ENCODE data around the gene GTF3C4. TPM values are rescaled to one million over a fixed set of nuclear protein-coding genes. Genes with fewer than 3 reads are reported as not detected.

Gene GTF3C4
- total RNA-seq, 1 experiment from 2014 or later, result 42.5 TPM

DNA sequence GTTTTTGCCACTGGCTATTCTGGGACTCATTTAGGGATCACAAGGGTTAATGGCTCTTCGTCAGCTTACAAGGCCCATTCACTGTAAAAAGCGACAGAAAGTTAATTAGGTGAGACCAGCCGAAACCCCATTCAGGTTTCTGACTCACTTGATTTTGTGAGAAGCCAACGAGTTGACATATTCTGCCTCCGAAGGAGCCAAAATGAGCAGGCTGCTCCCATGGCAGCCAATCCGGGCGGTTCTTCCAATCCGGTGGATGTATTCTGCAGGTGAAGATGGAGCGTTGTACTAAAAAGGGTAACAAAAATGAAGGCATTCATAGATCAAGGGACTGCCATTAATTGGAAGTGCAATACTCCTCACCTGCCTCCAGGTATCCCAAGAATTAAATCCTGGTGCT is 40.1 kb upstream of the GTF3C4 start:
- H2BK5ac ChIP-seq (ENCODE audit: insufficient read length, low read length), result no peak overlapping the region
- no peak overlapping the region for H3K9ac ChIP-seq (ENCODE audit: extremely low read depth, insufficient read length, low read length)
- H3K27me3 ChIP-seq (ENCODE audit: insufficient read depth, low read length), result no peaks in the 10 kb centered on the region
- H3K56ac ChIP-seq (ENCODE audit: insufficient read length, low read depth, low read length), result no peak overlapping the region
- H2BK20ac ChIP-seq (ENCODE audit: low read depth, low read length, poor library complexity, severe bottlenecking), result no peak overlapping the region
- H3K23me2 ChIP-seq (ENCODE audit: insufficient read length, low read depth, low read length, poor library complexity, severe bottlenecking), result no peaks in the 10 kb centered on the region
- Mint-ChIP-seq H3K36me3 (ENCODE audit: insufficient read depth in 1 of 3, low read depth in 3 of 3) (peaks cover 18 to 58% (median 33%) of the 10 kb centered on the region in 3 experiments; a peak in 6 of 7 replicates), H3K4me3 (no peak overlapping the region), H3K9me3 (no peaks in the 10 kb centered on the region), H3K27ac (peak overlapping the region in 2 of 3 experiments; percentile 17 to 27; a peak in 1 of 7 replicates), H3K27me3 (ENCODE audit: low read depth) (no peaks in the 10 kb centered on the region), H3K4me1 (peaks cover 6 to 22% of the 10 kb centered on the region in 2 experiments)
- no peak overlapping the region for H2BK120ac ChIP-seq (ENCODE audit: low read depth, low read length, poor library complexity, severe bottlenecking)
- no peak overlapping the region for H2BK15ac ChIP-seq (ENCODE audit: low read depth, low read length)
- no peaks in the 10 kb centered on the region for H3K4me1 ChIP-seq (ENCODE audit: insufficient read depth, low read length)
- H3K4me2 ChIP-seq (ENCODE audit: insufficient read depth, insufficient read length, low read length), result no peak overlapping the region
- no peak overlapping the region for H4K5ac ChIP-seq (ENCODE audit: insufficient read length, low read depth, low read length)
- no peak overlapping the region for H3K14ac ChIP-seq (ENCODE audit: insufficient read depth, low read length)
- H2AFZ ChIP-seq (ENCODE audit: low read length), result no peak overlapping the region
- no peak overlapping the region for H4K91ac ChIP-seq (ENCODE audit: insufficient read length, low read depth, low read length)
- H4K20me1 ChIP-seq (ENCODE audit: control insufficient read depth, insufficient read depth, insufficient read length), result no peaks in the 10 kb centered on the region
- no peak overlapping the region for H3K18ac ChIP-seq (ENCODE audit: insufficient read length, low read depth, low read length)
- H3K9me3 ChIP-seq (ENCODE audit: control insufficient read depth, low read depth, low read length), result no peaks in the 10 kb centered on the region
- H3K79me2 ChIP-seq (ENCODE audit: insufficient read depth, low read length), result no peaks in the 10 kb centered on the region
- H3T11ph ChIP-seq (ENCODE audit: low read length), result no peak overlapping the region
- TF ChIP-seq, protein P1, sequence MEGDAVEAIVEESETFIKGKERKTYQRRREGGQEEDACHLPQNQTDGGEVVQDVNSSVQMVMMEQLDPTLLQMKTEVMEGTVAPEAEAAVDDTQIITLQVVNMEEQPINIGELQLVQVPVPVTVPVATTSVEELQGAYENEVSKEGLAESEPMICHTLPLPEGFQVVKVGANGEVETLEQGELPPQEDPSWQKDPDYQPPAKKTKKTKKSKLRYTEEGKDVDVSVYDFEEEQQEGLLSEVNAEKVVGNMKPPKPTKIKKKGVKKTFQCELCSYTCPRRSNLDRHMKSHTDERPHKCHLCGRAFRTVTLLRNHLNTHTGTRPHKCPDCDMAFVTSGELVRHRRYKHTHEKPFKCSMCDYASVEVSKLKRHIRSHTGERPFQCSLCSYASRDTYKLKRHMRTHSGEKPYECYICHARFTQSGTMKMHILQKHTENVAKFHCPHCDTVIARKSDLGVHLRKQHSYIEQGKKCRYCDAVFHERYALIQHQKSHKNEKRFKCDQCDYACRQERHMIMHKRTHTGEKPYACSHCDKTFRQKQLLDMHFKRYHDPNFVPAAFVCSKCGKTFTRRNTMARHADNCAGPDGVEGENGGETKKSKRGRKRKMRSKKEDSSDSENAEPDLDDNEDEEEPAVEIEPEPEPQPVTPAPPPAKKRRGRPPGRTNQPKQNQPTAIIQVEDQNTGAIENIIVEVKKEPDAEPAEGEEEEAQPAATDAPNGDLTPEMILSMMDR (conservative IDR thresholded peaks at IDR 0.05), result no peak
- no peak overlapping the region for H2BK12ac ChIP-seq (ENCODE audit: insufficient read length, low read depth, low read length)
- no peak overlapping the region for H3K4ac ChIP-seq (ENCODE audit: low read depth, low read length)
- WGBS (ENCODE audit: extremely low coverage, insufficient read length, low lambda C conversion rate), result no CpG with 5 or more reads among the region's 9 CpGs
- DNase-seq, result no peak
- H4K8ac ChIP-seq (replicated peaks; ENCODE audit: insufficient read length, low read depth, low read length), result no peak overlapping the region
- no peak overlapping the region for H3K27ac ChIP-seq (ENCODE audit: insufficient read length, low read depth, low read length)
- no peak overlapping the region for H3K23ac ChIP-seq (ENCODE audit: insufficient read length, low read depth, low read length)
- no peak overlapping the region for H2AK5ac ChIP-seq (ENCODE audit: insufficient read length, low read length)
- no peaks in the 10 kb centered on the region for H3K79me1 ChIP-seq (ENCODE audit: insufficient read depth, low read depth, low read length, poor library complexity, severe bottlenecking)

All from H9 (cell line).